NAMALWA (cell line): ENCODE data around the gene CHN2.

Experiments
- DNase-seq: peaks from one replicate; pipeline ENCODE4 v3.0.0-alpha.2; 2015; ENCODE audit warnings: low spot score

CHN2 gene

GRCh38 chr7:29468196-29468595 lies 273.6 kb downstream of the CHN2 start:
- no peak for DNase-seq

GRCh38 chr7:29469281-29469680 lies 274.7 kb downstream of the CHN2 start:
- no peak for DNase-seq

GRCh38 chr7:29469976-29470557 lies 275.5 kb downstream of the CHN2 start:
- DNase-seq: no peak

GRCh38 chr7:29471444-29472138 lies 277.0 kb downstream of the CHN2 start:
- no peak for DNase-seq

GRCh38 chr7:29476916-29477315 lies 282.3 kb downstream of the CHN2 start:
- DNase-seq: no peak

GRCh38 chr7:29478226-29478625 lies 283.7 kb downstream of the CHN2 start:
- no peak for DNase-seq

GRCh38 chr7:29478687-29479240 lies 284.2 kb downstream of the CHN2 start:
- no peak for DNase-seq

- no peak for DNase-seq
Observed at GRCh38 chr7:29479301-29480200, 285.0 kb downstream of the CHN2 start.

- no peak for DNase-seq
Observed at GRCh38 chr7:29480451-29480850, 285.9 kb downstream of the CHN2 start.

- DNase-seq: no peak
Observed at GRCh38 chr7:29480934-29481651, 286.5 kb downstream of the CHN2 start.

GRCh38 chr7:29482056-29482455 lies 287.5 kb downstream of the CHN2 start:
- no peak for DNase-seq

GRCh38 chr7:29483219-29484104 lies 288.9 kb downstream of the CHN2 start:
- DNase-seq: no peak

- DNase-seq: no peak
Observed at GRCh38 chr7:29484280-29484679, 289.7 kb downstream of the CHN2 start.

- no peak for DNase-seq
Observed at GRCh38 chr7:29485339-29486190, 291.0 kb downstream of the CHN2 start.

- no peak for DNase-seq
Observed at GRCh38 chr7:29486191-29486700, 291.7 kb downstream of the CHN2 start.

- DNase-seq: no peak
Observed at GRCh38 chr7:29487424-29487823, 292.8 kb downstream of the CHN2 start.

- DNase-seq: no peak
Observed at GRCh38 chr7:29488203-29488970, 293.8 kb downstream of the CHN2 start.

- no peak for DNase-seq
Observed at GRCh38 chr7:29488977-29489376, 294.4 kb downstream of the CHN2 start.

- DNase-seq: no peak
Observed at GRCh38 chr7:29490094-29490607, 295.6 kb downstream of the CHN2 start.
